Skin of body (tissue), 2 donors: ENCODE data around the gene TBRG4. TPM values are rescaled to one million over a fixed set of nuclear protein-coding genes. Genes with fewer than 3 reads are reported as not detected.

Source experiments
- DNase-seq: peaks from one replicate; lab custom pipeline; 2025; lab: John Stamatoyannopoulos, UW
- total RNA-seq: library from RNA; depleted of rRNA; stranded (reverse); fragments of >200 nt; gene quantifications from one replicate; pipeline ENCODE4 v1.2.3, GENCODE V29; 2014

TBRG4 gene
- total RNA-seq, 1 donor from 2014 or later = 34.1 TPM

DNA sequence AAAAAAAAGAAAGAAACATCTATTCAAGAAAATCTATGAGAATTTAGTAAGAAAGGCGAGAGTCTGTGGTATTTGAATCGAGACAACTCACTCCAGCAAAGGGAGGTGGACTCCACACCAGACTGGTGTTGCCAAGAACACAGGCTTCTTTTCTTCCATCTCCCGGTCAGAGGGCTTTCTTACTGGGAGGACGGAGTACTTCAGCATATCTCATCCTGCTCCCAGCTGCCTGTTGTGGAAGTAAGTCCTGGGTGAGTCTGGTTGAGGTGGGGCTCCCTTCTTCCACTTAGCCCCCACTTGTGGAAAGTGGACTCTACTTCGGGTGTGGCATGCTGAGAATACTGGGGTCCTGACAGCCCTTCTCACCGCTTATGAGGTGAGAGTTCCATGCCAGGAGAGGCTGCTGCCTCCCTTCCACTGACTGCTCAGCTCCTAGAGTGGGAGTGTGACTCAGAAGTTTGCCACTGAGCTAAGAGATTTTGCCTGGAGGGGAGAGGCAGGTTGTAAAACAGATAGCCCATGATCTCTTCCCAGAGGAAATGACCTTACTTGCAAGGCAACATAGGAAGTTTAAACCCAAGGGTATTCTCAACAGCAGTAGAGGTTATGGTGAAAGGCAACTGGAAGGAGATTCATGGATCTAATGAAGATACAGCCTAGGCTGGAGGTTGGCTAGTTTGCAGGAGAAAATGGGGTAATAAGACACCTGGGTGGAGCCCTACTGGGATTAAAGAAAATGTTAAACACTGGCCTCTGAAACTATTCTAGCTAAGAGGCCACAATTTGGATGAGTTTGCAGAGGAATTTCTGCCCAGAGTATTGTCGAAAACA, 19.2 kb downstream of the TBRG4 start:
- no peak for DNase-seq

DNA sequence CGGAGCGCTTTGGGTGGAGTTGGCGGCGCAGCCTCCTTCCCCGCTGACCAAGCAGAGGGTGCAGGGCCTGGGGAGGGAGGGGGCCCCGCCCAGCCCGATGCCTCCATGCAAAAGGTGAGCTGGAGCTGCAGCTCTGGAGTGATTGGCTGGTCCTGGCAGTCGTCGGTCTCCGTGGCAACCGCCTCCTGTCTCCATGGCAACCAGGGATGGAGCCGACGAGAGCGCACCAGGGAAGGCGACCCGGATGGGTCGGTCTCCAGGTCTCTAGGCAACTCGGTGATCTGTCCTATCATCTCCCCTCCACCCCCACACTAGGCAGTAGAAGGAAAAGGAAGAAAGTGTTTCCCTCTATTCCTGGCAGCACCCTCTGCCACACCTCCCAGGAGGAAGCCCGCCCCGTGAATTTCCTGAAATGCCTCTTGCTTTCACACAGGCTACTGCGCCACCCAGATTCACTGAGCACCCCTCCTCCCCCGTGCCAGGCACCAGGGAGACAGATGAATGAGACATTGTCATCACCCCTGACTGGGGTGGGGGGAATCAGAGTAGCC, 22.1 kb downstream of the TBRG4 start:
- DNase-seq = no peak

DNA sequence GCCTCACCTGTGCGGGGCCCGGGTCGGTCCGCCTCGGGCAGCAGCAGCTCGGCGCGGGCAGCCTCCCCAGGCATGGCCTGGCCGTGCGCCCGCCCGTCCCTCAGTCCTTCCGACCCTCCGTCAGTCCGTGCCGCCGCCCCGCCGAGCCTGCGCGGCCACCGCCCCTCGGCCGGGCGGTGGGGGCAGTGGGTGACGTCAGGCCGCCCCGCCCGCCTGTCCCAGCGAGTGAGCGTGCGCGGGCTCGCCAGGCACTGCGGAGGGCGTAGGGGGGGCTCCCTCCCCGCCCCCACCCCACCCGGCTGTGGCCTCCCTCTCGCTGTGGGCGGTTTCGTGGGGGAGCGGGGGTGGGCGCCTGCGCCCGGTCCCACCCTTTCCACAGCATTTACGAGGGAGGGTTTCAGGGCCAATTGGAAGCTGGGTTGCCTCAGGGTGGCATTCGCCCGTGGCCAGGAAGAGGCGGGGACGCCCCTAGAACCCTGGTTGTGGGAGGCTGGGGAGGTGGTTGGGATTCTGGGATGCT, 22.6 kb downstream of the TBRG4 start, which contains the start of gene NACAD:
TSS of gene NACAD (minus strand) at position 149 of the 520 bp plus-strand sequence. CDS start at position 74, 75 bp downstream.
- DNase-seq = no peak

DNA sequence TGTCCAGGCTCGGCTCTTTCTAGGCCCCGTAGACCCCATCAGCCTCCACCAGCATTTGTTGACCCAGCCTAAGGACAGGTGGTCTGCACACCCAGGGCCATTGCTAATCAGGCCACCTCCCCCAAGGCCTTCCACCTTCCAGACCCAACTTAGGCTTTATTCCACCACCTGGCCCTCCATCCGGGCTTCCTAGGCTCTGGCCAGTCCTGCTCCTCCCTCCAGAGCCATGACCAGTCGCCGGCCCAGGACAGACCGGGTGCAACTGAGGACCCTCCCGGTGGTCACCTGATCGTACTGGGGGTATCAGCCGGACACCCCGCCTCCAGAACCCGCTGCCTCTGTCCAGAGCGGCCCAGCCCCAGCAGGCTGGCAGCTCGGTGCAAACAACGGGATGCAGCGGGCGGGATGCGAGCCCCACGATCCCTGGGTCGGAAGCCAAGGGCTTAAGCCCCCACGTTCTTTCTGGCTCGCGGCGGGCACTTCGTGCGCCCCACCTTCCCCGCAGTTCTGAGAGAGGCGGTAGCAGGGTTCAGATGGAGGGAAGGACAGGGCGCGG, 23.3 kb downstream of the TBRG4 start:
- DNase-seq = no peak

DNA sequence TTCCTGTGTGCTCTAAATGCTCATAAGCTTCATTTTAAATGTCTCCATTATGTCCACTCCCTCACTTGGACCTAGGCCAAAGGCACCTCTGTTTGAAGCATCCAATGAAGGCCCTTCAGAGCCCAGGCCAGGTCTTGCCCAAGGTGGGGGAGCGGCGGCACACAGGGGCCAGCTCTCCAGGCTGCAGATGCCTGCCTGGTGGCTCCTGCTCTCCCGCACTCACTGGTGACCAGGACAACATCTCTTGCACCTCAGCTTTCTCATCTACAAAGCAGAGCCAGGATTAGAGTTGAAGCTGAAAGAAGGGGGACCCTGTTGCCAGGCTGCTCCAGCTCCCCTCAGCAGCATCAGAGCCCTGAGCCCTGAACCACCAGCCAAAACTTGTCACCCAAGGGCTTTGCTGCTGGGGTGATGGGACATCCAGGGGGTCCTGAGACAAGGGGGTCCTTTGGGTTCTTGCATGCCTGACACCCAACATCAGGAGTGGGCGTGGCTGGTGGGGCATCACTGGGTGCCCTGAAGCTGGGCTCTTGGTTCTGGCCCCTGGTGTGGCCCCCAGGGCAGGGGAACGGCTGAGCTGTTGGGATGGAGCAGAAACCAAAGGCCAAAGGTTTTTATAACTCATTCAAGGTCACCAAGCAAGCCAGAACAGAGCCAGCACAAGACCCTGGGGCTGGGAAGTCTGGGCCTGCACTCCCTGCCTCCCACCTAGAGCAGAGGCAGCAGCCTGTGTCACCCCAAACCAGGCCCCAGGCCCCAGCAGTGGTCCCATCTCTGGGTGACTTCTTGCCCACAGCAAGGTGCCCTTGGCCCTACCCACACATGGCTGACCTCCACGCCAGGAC, 24.0 kb downstream of the TBRG4 start:
- no peak for DNase-seq

DNA sequence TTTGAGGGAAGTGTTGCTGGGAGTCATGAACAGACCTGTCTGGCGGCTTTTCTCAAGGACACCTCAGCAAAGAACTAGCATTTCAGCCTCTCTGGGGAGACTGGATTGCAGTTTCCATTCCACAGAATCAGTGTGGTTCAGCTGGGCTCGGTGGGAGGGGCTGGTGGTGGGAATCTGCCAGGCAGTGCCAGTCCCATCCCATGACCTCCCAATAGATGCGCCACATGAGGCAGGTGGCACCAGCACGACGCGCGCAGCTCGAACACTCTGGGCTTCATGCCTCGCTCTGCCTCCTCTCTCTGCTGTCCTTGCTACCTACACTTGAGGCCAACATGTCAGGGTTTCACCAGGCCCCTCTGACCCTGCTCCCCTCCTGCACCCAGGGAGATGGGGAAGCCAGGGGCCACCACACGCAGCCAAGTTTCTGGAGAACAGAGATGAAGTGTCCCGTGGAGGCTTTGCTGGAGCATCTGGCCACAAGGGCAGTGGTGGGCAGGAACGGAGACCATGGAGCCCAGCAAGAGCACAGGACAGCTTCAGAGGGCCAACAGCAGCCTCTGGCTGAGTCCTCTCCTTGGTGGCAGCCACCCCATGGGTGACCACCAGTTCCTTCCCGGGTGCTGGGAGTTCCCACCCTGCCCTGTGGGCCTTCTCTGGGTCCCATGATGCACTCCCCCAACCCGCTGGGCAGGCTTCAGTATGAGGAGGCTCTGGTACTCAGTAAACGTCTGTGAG, 25.0 kb downstream of the TBRG4 start:
- DNase-seq = no peak

DNA sequence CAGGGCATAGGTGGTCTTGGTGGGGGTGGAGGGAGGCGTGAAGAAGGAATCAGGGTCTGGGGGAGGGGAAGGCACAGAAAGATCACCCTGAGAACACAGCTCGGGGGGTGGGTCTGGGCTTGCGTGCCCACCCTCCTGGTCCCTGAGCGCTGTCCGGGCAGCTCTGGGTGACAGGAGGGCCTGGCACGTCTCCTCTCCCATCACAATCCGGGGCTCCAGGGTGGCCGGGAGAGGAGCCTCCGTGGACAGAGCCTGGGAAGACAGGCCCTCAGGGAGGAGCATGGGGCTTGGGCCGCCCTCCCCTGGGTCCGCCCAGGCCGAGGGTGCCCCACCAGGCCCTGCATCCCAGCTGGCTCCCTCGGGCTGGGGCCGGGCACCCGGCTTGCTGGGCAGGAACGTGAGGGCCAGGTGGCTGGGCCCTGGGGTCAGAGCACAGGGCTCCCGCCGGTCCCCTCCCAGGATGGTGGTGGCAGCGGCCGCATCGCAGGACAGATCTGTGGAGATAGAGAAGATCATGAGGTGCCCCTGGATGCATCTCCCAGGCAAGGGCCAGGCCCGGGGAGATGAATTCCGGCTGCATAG, 25.8 kb downstream of the TBRG4 start:
- DNase-seq = no peak

DNA sequence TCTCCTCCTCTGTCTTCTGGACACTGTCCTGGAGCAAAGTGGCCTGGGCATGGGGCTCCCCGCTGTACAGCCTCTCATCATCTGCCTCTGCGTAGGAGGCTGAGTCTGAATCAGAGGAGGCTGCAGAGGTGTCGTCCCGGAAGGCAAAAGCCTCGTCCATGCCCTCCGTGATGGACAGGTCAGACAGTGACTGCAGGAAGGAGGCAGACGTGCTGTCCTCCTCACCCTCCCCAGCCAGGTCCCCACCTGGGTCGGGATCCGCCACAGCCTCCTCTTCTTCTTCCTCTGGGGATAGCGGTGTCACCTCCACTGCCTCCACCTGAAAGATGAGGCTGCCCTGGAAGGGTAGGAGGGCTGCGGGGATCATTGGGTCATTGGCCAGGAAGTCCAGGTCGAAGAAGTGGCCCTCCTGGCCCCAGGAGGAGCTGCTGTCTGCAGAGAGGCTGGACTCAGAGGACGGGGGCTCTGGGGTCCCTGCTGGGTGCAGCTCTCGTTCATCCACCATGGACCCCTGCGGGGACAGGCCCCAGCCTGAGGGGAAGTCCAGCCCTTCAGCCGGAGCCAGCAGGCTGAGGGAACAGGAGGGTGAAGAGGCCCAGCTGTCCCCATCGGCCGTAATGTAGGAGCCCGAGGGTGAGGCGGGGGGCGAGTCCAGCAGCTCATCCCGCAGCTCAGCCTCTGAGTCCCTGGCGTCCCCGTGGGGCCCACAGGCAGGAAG, 26.4 kb downstream of the TBRG4 start:
- DNase-seq = no peak

DNA sequence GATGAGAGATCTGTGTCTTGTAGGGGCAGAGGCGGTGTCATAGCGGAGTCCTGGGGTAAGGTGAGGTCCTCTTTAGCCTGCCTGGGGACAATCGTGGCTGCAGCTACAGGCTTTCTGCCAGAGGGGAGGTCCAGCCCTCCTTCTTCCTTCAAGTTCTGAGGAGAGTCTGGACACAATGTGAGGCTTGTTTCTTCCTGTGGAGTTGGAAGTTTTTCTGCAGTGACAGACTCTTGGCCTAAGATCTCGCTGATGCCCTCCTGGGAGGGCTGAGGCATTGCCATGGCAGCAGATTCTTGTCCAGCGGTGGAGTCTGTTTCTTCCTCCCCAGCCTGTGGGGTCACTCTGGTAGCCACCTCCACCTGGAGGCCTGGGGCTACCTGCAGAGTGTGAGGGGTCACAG, 27.2 kb downstream of the TBRG4 start:
- DNase-seq = no peak

DNA sequence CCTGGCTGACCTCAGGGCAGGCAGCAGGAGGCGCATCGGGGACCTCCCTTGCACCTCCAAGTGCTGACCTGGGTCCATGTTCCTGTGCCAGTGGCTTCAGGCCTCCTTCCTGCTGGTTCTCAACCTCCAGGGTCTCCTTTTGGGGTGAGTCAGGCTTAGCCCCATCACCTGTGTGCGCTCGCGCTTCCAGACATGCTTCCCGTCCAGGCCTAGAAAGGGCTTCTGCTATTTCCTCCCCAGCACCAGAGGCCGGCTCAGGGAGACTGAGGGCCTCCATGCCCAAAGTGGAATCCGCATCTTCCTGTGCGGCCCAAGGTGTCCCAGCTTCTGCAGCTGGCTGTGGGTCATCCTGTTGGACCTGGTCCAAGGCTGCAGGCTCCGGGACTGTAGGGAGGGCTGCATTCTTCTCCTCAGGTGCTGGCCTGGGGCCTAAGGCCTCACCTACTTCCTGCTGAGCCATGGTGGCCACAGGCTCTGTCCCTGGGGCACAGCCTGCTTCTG, 28.6 kb downstream of the TBRG4 start:
- DNase-seq = no peak

DNA sequence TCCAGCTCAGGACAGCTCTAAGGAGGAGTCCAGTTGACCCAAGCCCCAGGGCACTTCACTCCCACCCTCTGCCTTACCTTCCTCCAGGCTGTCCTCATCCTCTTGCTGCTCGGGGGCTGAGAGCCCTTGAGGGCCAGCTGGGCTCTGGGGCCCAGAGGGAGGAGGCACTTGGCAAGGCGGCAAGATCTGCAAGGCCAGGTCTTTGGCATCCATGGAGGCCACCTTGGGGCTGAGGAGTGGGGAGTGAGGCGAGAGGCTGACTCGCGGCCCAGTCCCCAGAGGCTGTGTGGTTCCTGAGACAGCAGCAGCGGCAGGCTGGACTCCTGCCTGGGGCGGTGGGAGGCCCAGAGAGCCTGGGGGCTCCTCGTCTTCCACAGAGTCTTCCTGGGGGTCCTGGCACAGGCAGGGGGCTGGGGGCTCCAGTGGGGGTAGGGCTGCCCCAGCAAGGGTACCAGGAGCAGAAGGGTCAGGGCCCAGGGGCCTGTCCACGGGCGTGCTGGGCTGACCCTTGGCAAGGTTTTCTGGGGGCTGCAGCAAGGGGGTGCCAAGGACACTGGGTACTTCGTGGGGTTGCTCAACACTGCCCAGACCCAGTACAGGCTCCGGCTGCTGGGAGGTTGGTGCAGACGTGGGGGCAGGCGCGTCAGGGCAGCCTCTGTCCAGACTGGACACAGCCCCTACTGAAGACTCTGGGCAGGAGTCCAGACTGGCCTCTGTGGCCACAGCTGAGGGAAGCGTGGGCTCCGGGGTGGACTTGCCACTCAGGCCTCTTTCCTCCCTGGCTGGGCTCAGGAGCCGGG, 29.3 kb downstream of the TBRG4 start:
- DNase-seq = no peak

DNA sequence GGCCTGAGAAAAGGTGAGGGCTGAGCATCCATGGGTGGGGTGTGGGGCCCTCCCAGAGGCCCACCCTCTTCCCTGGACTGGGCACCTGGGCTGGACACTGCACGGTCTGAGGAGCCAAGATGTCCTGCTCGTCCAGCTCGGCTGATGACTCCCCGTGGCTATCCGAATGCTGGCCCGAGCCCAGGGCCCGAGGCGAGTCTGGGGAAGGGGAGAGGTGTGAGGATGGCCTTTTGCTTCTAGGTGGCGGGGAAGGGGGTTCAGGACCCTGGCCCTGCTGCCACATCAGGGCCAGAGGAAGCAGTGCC, 29.9 kb downstream of the TBRG4 start:
- DNase-seq = no peak

DNA sequence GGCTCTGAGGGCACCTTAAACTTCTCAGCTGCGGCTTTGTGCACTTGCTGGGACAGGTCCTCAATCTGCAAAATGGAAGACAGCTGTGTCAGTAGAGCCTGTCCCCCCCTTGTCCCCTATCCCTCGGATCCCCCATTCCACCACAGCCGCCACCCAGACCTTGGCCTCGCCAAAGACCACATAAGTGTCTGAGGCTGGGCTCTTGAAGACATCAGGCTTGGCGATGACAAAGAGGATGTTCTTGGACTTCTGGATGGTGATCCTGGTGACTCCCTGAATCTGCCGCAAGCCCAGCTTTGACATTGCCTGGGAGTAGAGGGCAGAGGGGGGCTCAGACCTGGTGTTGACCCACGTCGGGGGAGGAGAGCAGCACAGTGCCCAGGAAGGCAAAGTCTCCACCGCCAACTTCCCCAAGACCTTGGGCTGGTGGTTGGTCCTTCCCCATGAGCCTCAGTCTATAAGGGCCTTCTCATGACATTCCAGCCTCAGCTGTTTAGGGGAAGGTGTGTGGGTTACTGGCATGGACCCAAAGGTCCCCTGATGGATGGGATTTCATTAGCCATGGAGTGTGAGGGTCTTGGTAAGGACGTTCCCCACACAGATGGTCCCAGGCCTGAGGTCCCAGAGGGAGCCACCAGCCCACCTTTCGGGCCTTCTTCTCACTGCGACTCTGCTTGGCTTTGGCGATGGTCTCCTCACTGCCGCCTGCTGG, 30.4 kb downstream of the TBRG4 start:
- DNase-seq = no peak

DNA sequence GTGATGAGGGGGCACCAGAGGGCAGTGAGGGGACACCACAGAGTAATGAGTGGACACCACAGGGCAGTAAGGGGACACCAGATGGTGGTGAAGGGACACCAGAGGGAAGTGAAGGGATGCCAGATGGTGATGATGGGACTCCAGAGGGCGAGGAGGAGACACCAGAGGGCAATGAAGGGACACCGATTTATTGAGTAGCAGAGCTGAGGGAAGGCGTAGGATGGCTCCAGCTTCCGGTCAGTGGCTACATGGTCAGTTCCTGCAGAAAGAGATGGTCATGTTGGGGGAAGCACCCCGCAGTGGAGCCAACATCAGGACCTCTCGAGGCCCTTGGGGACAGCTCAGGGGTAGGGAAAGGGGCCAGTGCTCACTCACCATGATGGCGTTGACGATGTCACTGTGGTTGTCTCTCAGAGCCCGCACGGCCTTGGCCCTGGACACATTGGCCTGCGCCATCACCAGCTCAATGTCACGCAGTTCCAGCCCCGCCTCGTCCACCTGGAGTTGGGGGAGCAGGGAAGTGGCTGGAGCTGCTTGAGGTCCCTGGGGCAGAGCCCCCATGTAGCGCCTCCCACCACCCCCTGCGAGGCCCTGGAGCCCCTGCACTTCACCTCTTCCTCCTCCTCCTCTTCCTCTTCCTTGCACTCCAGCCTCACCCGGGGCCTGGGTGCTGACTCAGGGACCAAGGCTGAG, 31.1 kb downstream of the TBRG4 start:
- no peak for DNase-seq

DNA sequence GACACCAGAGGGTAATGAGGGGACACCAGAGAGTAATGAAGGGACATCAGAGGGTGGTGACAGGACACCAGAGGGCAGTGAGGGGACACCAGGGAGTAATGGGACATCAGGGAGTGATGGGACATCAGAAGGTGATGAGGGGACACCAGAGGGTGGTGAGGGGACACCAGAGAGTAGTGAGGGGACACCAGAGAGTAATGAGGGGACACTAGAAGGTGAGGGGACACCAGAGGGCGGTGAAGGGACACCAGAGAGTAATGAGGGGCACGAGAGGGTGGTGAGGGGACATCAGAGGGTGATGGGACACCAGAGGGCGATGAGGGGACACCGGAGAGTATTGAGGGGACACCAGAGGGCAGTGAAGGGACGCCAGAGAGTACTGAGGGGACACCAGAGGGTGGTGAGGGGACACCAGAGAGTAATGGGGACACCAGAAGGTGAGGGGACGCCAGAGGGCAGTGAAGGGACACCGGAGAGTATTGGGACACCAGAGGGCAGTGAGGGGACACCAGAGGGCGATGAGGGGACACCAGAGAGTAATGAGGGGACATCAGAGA, 33.3 kb downstream of the TBRG4 start:
- DNase-seq = no peak

DNA sequence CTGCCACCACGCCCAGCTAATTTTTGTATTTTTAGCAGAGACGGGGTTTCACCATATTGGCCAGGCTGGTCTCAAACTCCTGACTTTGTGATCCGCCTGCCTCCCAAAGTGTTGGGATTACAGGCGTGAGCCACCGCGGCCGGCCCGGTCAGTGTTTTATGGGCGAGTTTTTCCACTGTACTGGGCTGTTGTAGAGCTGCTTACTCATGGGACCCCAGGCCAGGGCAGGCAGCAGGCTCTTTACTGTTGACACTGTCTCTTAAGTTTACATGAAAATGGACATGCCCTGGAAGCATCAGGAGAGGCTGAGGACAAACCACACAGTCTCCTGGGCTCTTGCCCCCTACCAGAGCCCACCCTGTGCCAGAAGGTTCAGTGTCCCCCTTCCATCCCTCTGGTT, 33.9 kb downstream of the TBRG4 start:
- DNase-seq = no peak

DNA sequence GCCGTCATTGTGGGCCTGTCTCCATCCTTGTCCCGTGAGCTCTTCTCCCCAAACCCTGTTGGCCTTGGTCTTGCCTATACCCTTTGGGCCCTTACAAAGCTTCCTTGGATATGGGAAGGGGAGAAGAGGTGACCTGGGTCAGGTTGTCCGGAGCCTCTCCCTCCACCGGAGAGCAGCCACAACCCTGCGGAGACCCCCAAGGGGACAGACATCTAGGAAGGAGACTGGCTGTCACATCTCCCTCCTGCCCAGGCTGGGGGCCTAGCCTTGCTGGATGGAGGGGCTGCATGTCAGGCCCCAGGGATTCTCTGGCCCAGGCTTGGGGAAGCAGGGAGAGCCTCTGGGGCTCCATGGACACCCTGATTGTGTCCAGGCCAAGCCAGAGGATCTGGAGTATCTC, 34.6 kb downstream of the TBRG4 start:
- DNase-seq = no peak
